HG03469 (cell line): ENCODE results near the gene ECHS1.

ENCODE experiments used
- ATAC-seq: cut with Tn5 transposase; IDR thresholded peaks from one replicate; pipeline ENCODE4 v1.9.1; 2021; ENCODE audit warnings: mild to moderate bottlenecking, moderate library complexity, moderate number of reproducible peaks; ENCODE audit not compliant: unreplicated experiment

Gene ECHS1

DNA sequence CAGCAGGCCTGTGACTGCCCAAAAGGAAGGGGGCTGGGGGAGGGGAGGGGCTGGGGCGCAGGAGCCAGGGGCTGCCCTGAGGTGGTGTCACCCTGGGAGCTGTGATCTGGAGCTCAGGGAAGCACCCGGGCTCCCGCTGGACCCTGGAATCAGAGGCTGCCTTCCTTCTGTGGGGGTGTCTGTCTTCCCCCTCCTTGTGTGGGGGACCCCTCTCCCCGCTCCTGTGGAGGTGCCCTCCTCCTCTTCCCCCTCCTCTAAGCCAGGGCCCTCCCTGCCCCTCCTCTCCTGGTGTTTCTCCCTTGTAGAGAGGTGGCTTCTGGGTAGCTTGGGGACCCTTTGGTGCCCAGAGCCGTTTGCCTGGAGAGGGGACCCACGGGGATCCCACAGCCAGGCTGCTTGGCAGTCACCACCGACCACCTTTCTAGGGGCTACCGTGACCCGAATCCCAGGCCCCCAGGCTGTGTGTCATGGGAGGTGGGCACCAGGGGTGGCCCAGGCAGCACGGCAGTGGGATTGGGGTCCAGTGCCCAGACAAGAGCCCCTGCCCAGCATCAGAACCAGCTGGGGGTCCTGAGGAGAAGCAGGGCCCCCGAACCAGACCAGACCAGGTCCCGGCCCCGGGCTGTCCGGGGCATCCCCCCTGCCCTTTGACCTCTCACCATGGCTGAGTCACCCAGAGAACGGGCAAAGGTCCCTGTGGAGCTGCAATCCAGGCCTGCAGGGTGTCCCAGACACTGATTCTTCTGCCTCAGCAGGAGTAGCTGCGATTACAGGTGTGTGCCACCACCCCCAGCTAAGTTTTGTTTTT lies 25.2 kb downstream of the ECHS1 start:
- no peak for ATAC-seq

DNA sequence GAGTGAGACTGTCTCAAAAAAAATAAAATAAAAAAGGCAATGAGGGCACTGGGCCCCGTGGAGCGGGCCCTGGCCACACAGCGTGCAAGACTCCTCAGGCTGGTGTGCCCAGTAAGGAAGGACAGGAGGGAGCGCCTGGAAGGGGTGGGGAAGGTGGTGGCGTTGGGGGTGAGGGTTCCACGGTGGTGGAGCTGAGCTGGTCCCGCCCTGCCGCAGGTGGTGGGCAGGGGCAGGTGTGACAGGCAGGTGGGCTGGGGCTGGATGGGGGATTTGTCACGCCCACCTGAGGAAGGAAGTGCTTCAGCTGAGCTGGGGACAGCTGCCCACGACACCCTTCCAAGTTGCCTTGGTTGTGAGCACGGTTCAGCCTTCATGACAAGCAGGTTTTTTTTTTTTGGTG lies 26.7 kb downstream of the ECHS1 start:
- ATAC-seq, result no peak

DNA sequence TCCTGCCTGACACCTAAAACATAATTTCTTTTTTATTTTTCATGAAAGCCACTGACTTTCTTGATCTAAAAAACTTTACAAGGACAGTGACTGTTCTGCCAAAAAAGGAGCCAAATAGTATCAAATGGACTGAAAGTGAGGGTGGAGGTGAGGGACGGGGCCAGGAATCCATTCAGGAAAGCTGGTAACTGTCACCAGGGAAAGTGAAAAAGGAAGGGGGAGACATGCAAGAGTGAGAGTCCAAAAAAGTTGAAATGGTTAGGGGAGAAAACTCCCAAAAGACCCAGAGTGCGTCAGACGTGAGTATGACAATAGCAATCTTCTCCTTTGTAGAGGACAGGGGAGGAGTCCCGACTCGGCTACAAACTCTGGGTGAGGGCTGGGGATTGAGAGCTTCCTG lies 28.9 kb downstream of the ECHS1 start:
- ATAC-seq, result no peak

DNA sequence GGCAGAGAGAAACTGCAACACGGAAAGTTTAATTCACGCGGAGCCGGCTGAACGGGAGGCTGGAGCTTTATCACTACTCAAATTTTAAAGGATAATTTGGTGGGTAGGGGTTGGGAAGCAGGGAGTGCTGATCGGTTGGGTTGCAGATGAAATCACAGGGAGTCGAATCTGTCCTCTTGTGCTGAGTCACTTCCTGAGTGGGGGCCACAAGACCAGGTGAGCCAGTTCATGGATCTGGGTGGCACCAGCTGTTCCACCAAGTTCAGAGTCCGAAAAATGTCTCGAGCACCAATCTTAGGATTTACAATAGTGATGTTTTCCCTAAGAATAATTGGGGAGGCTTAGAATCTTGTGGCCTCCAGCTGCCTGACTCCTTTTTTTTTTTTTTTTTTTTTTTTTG lies 29.6 kb downstream of the ECHS1 start:
- no peak for ATAC-seq

DNA sequence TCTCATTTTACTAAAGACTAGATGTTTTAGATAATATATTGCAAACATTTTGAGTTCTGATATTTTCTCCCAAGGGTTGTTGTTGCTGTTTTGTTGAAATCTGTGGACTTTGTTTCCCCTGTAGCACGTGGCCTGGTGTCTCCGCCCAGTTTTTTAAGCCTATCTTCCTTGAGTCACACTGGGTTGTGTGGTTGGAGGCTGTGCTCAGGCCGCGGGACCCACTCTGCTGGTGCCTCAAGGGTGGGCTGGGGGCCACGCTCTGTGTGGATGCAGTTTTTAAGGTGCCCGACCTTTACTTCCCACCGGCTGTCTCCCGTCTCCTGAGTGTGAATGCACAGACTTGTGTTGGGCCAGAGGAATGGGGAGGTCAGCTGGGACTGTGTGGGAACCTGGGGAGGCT lies 30.2 kb downstream of the ECHS1 start:
- ATAC-seq, result no peak

DNA sequence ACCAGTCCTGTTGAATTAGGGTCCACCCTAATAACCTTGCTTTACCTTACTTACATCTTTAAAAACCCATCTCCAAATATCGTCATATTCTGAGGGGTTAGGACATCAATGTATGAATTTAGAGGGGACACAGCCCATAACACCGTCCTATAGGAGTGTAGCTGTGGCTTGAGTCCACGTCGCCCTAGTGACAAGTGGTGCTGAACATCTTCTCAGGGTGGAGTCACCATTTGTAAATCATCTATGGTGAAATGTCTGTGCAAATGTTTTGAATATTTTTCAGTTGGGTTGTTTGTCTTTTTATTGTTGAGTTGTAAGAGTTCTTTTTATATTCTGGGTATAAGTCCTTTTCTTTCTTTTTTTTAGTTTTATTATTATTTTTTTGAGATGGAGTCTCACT lies 31.2 kb downstream of the ECHS1 start:
- ATAC-seq, result no peak

DNA sequence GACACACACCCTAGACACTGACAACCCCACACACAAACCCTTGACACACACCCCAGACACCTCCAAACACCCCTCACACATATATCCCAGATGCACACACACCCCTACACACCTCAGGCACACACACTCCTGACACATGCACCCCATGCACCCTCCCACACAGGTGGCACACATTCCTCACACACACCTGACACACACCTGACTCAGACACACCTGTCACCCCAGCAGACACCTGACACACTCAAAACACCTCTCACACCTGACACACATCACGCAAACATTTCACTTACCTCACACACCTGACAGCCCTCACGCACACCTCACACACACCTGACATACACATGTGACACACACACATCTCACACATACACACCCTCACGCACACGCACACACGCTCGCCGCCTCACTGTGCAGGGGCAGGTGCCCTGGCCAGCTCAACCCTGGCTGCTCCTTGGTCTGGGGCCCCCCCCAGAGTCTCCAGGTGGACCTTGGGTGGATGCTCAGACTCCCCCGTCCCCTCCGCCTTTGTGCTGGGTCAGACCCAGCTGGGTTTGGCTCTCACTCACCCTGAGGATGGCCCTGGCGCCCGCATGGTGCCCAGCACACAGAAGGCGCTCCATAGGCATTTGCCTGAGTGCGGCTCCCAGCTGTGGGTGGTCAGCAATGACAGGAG lies 33.3 kb downstream of the ECHS1 start:
- ATAC-seq, result no peak

DNA sequence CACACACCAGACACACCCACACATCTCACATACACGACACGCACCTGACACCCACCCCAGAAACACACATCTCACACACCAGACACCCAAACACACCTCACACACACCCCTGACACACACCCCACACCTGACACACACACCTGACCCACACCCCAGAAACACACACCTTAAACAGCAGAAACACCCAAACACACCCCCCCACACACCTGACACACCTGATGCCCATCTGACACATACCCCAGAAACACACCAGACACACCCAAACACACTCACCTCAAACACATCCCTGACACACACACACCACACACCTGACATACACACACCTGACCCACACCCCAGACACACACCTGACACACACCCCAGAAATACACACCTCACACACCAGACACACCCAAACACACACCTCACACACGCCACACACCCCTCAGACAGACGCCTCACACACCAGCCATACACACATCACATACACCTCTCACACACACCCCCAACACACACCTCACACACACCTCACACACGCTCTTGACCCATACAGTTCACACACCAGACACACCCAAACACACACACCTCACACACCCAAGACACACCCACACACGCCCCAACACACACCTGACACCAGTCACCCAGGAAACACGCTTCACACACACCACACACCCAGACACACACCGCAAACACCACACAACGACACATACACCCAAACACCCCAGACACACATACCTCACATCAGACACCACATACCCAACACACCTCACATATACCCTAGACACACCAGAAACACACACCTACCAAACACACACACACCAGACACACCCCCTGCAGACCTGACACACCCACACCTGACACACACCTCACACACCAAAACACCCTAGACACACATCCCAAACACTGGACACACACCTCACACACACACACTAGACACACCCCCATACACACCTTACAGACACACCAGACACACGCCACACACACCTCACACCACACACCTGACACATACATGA lies 34.8 kb downstream of the ECHS1 start:
- no peak for ATAC-seq

DNA sequence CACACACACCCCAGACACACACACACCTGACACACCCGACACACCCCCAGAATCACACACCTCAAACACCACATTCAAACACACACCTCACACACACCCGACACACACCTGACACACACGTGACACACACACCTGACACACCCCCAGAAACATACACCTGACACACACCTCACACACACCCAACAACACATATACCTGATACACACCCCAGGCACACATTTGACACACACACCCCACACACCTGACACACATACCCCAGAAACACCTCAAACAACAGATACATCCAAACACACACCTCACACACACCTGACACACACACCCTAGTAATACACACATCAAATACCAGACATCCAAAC lies 35.8 kb downstream of the ECHS1 start:
- ATAC-seq, result no peak

DNA sequence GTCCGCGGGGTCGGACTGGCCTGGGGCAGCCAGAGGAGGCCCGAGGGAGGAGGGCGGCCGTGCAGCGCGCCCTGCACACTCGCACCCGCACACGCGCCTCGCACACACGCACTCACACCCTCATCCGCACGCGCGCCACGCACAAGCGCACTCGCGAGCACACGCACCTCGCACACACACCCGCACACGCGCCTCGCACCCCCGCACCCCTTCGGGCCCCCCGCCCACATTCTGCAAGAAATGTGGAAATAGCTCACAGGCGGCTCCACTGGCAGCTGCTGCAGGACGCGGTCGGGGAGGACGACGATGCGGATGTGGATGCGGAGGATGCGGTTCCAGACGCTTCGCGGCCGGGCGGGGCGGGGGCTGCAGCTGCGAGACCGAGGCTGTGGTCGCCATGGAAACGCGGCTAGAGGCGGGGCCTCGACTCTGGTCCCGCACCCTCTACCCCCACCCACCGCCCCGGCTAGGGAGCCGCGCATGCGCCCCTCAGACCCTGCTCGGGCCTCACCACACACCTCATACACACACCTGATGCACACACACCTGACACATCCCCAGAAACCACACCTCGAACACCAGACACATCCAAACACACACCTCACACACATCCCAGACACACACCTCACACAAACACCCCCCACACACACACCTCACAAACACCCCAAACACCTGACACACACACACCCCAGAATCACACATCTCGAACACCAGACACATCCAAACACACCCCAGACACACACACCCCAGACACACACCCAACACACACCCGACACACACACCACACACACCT lies 36.4 kb downstream of the ECHS1 start, which contains the start of gene CALY:
Gene CALY, minus strand, starts transcription at position 320 of the 793 bp plus-strand sequence. CDS start 7,907 bp downstream, outside the sequence.
- ATAC-seq, result no peak

DNA sequence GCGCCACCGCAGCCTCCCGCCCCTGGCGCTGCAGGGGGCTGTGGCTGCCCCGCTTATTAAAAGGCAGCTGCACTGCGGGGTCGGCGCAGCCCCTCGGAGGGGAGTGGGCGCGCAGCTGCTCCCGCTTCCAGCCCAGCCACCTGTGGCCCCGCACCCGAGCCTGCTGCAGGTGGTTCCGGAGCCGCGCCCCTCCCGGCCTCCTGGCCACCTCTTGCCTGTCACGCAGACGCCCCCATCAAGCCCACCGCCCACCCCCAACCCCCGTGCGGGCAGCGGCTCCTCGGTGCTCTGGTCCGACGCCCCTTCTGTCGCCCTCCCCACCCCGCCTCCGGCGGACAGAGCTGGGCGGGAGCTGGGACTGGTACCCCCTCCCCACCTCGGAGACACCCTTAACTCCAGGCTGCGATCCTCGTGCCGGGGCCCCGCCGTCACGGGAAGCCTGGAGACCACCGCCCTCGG lies 37.0 kb downstream of the ECHS1 start:
- ATAC-seq, result no peak

DNA sequence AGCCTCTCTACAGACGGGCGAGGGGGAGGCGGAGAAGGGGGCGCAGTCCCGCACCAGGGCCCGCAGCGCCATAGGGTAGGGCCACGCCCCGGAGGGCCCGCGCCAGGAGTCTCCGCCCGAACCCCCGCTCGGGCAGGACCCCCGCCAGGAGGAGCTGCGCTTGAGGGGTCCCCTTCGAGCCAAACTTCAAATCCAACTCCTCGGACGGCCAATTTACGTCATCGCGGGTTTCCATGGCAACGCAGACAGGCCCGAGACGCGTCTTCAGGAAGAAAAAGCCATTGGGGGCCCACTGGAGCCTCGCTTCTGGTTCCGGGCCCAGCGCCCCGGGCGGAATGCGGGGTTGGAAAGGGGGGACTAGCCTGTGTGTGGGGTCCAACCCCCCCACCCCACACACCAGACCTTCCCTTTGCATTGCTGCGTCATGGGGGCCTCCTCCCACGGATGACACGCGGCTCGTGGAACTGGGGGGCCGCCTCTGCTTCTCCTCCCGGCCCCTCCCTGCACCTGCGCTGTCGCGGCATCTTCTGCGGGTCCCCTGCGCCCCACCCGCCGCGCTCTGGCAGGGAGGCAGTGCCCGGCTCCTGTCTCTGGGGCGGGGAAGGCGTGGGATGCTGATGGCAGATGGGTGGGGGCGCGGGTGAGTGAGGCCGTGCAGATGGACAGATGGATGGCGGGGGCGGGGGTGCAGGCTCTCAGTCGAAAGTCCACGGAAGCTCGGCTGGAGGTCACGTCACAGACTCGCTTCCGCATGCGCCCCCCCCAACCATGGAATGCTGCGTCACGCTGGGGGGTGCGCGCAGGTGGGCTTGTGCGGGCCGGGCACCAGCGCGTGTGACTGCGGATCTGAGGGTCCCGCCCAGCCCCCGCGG lies 37.7 kb downstream of the ECHS1 start:
- no peak for ATAC-seq

DNA sequence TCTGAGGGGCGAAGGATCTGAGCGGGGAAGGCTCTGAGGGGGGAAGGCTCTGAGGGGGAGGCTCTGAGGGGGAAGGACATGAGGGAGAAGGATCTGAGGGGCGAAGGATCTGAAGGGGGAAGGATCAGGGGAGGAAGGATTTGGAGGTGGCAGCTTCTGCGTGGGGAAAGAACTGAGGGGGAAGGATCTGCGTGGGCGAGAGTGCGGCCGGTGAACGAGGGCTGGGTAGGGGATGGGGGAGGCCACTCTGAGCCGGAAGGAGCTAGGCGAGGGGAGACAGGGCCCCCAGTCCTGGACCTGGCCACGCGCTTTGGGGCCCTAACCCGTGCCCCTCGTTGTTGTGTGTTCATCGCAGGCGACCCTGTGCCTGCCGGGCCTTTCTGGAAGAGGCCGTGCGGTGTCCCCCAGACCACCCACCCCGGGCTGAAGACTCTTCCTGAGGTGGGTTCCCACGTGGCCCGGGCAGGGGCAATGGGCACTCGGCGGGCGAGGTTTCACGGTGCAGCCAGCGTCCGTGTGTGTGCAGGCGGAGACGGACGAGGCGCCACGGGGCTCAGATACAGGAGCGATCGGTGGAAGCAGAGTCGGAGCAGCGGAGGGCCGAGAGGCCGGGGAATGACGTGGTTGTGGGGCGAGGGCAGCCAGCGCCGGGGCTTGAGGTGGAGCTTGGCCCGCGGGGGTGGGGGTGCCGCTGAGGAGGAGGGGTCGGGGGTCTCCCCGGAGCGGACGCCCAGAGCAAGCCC lies 38.5 kb downstream of the ECHS1 start:
- ATAC-seq, result no peak

DNA sequence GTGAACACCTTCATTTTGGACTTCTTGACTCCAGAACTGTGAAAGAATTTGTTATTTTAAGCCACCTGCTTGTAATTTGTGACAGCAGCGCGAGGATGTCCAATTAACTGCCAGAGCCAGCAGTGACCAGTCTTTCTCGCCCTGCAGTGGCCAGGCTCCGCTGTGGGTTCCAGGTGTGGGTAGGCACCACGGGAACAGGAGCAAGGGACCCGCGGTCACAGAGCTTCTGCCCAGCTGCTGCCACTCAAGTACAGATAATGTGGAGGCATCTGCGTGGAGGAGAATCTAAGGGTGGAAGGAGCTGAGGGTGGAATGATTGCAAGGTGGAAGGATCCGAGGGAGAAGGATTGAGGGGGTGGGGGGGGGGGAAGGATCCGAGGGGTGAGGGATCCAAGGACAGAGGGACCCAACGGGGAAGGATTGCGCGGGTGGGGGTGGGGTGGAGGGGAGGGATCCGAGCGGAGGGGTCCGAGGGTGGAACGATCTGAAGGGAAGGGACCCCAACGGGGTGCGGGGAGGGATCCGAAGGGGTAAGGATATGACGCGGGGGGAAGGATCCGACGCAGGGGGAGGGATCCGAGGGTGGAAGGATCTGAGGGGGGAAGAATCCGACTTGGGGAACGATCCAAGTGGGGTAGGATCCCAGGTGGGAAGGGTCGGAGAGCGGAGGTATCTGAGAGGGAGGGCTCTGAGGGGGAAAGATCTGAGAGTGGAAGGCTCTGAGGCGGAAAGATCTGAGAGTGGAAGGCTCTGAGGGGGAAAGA lies 40.0 kb downstream of the ECHS1 start:
- ATAC-seq, result no peak

DNA sequence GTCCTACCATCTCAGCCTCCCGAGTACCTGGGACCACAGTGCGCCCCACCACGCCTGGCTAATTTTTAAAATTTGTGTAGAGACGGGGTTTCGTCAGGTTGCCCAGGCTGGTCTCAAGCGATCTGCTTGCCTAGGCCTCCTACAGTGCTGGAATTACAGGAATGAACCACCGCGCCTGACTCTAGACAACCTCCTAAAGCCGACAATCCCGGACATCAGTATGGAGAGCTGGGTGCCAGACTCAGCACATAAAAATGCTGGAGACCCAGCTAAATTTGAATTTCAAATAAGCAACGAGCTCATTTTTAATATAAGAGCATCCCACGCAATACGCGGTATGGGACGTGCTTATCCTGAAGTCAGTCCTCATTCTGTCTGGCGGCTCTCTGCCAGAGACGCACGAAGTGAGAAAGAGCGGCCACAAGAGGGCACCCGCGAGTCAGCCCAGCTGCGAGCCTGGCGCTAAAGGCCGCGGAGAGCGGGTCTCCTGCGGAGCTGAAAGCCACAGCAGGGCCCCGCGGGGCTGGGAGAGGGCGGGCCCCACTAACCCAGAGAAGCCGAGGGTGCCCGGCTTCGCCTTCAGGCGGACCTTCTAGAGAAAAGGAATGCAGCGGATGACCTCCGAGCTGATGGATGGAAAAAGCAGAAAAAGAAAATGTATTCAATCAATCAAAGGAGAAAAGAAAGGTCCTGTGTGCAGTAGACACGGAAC lies 43.5 kb downstream of the ECHS1 start:
- ATAC-seq, result peak; percentile 65

DNA sequence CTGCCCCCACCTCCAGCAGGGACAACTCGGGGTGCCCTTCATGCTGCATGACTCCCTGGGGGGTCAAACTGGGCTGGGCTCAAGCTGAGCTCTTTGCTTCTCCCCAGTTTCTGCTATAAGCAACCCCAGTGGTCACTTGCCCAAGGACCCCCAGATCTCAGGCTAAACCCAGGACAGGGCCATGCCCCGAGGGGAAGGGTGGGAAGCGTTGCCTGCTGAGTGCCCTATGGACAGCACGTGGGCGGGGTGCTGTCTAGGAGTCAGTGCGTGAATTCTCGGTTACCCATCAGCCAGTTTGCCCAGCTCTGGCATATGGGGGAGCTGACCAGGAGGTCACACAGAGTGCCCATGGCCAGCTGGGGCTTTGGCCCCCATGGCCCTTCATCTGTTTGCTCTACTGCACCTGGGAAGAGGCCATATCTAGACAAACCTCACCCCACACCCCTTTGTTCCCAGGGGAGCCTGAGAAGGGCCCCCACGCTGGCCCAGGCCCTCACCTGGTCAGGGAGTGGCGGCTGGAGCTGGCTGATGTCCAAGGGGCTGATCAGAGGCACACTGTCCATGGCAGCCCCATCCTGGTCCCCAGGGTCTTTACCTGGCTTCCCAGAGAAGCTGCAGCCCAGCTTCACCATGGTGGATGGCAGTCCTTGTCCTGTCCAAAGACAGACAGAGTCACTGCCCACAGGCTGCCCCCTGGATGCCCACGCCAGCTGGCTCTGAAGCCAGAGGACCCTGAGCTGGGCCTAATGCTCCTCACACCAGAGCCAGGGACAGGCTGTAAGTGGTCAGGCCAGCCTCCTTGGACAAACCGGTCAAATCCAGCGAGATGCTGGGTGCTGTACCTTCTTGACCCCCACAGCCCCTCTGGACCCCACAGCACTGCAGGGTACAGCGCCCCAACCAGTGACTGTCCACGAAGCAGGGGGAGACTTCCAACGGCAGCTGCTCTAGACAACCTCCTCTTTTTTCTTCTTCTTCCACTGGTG lies 44.5 kb downstream of the ECHS1 start:
- ATAC-seq, result no peak
